Fibroblast of lung (primary cell): ENCODE measurements around the gene FRK. TPM values are rescaled to one million over a fixed set of nuclear protein-coding genes. Genes with fewer than 3 reads are reported as not detected.

Experiments used
- DNase-seq, 2 donors: peaks; one replicate each; pipeline versions ENCODE4 v3.0.0 to v3.0.0-alpha.2; 2010; ENCODE audit warnings: low read depth in 2 of 2
- H2AFZ ChIP-seq: 2 replicates; pipeline ENCODE4 v1.5.1; 2012; ENCODE audit warnings: low read length, control low read depth, inconsistent platforms
- H3K27ac ChIP-seq: 2 replicates; pipeline ENCODE4 v1.5.1; 2011; ENCODE audit warnings: low read length, control low read depth; ENCODE audit not compliant: insufficient read depth
- H3K27me3 ChIP-seq: 2 replicates; pipeline ENCODE4 v1.5.1; 2011; ENCODE audit warnings: mild to moderate bottlenecking, low read length; ENCODE audit not compliant: control insufficient read depth, insufficient read depth
- H3K36me3 ChIP-seq: 2 replicates; pipeline ENCODE4 v1.5.1; 2011; ENCODE audit warnings: low read length; ENCODE audit not compliant: control insufficient read depth, insufficient read depth
- H3K4me1 ChIP-seq: 2 replicates; pipeline ENCODE4 v1.5.1; 2011; ENCODE audit warnings: low read length; ENCODE audit not compliant: control insufficient read depth, insufficient read depth; ENCODE audit errors: extremely low read depth
- H3K4me2 ChIP-seq: 2 replicates; pipeline ENCODE4 v1.5.1; 2011; ENCODE audit warnings: low read length, control low read depth; ENCODE audit not compliant: insufficient read depth; ENCODE audit errors: extremely low read depth
- H3K4me3 ChIP-seq, 4 experiments: fragments of 200-600 bp in 1 of 4; sonication (generic) in 1 of 4; replicated peaks in 1 of 4; 2 replicates each; pipeline ENCODE4 v1.5.1; 2011 to 2016; ENCODE audit warnings: low read length in 4 of 4, low read depth in 3 of 4, mild to moderate bottlenecking in 3 of 4, control low read depth in 2 of 4, inconsistent platforms in 1 of 4, mixed read lengths in 1 of 4; ENCODE audit not compliant: insufficient read depth in 1 of 4; ENCODE audit errors: control extremely low read depth in 1 of 4
- H3K79me2 ChIP-seq: 2 replicates; pipeline ENCODE4 v1.5.1; 2012; ENCODE audit warnings: mild to moderate bottlenecking, low read length, inconsistent platforms; ENCODE audit not compliant: control insufficient read depth, insufficient read depth
- H3K9ac ChIP-seq: 2 replicates; pipeline ENCODE4 v1.5.1; 2011; ENCODE audit warnings: mild to moderate bottlenecking, low read length, control low read depth; ENCODE audit not compliant: insufficient read depth
- H3K9me3 ChIP-seq: 2 replicates; pipeline ENCODE4 v1.5.1; 2012; ENCODE audit warnings: low read depth, low read length; ENCODE audit not compliant: control insufficient read depth, insufficient read depth
- H4K20me1 ChIP-seq: 2 replicates; pipeline ENCODE4 v1.5.1; 2011; ENCODE audit warnings: low read length; ENCODE audit not compliant: control insufficient read depth, insufficient read depth; ENCODE audit errors: extremely low read depth
- EZH2 ChIP-seq: IDR thresholded peaks from 2 replicates; pipeline ENCODE4 v1.5.1; 2012; ENCODE audit warnings: low read length, control low read depth, mild to moderate bottlenecking; ENCODE audit errors: missing control alignments
- polyA plus RNA-seq, 2 donors: library from polyadenylated mRNA; depleted of rRNA in 1 of 2; stranded (reverse) in 1 of 2; unstranded in 1 of 2; fragments of >200 nt; gene quantifications; 2 replicates each; pipeline ENCODE4 v1.2.1, GENCODE V29; 2011 to 2012; ENCODE audit warnings: missing spikeins in 1 of 2
- total RNA-seq: library from RNA; depleted of rRNA; stranded (reverse); fragments of >200 nt; gene quantifications from 2 replicates; pipeline ENCODE4 v1.2.1, GENCODE V29; 2014
- TF ChIP-seq, protein P1 (sequence below), 2 donors: IDR thresholded peaks in 1 of 2; conservative IDR thresholded peaks in 1 of 2; 1 replicate in 1 of 2; 2 replicates in 1 of 2; pipeline ENCODE4 v1.5.1; 2011 to 2012; ENCODE audit warnings: low read length in 2 of 2, control low read depth in 1 of 2, inconsistent platforms in 1 of 2, low read depth in 1 of 2, mild to moderate bottlenecking in 1 of 2

Gene FRK
- total and polyA plus RNA-seq, 2 donors (not counting 1 experiment from before 2014, with no cell fraction given) = 0.18 to 0.33 TPM

DNA sequence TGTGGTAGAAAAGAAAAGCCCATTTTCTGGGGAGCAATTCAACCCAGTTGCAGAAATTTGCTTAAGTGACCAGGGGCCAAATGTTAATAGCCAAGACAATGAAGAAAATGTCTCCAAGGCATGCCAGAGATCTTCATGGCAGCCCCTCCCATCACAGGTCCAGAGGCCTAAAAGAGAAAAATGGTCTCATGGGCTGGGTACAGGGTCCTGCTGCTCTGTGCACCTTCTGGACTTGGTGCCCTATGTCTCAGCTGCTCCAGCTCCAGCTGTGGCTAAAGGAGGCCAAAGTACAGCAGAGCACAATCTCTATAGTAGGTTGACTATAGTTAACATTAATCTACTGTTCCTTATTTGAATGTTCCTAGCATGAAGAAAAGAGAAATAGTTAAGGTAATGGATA, 44.7 kb downstream of the FRK start:
- Histone ChIP-seq H3K4me3 (no peak overlapping the region), H3K9me3 (no peaks in the 10 kb centered on the region), H3K27me3 (no peaks in the 10 kb centered on the region), H3K9ac (no peak overlapping the region), H2AFZ (no peak overlapping the region), H3K4me1 (no peaks in the 10 kb centered on the region), H3K4me2 (no peak overlapping the region), H3K79me2 (no peaks in the 10 kb centered on the region), H4K20me1 (no peaks in the 10 kb centered on the region), H3K36me3 (no peaks in the 10 kb centered on the region), H3K27ac (no peak overlapping the region)
- TF ChIP-seq, protein P1, sequence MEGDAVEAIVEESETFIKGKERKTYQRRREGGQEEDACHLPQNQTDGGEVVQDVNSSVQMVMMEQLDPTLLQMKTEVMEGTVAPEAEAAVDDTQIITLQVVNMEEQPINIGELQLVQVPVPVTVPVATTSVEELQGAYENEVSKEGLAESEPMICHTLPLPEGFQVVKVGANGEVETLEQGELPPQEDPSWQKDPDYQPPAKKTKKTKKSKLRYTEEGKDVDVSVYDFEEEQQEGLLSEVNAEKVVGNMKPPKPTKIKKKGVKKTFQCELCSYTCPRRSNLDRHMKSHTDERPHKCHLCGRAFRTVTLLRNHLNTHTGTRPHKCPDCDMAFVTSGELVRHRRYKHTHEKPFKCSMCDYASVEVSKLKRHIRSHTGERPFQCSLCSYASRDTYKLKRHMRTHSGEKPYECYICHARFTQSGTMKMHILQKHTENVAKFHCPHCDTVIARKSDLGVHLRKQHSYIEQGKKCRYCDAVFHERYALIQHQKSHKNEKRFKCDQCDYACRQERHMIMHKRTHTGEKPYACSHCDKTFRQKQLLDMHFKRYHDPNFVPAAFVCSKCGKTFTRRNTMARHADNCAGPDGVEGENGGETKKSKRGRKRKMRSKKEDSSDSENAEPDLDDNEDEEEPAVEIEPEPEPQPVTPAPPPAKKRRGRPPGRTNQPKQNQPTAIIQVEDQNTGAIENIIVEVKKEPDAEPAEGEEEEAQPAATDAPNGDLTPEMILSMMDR (conservative IDR thresholded peaks at IDR 0.05 in 1 of 2, IDR thresholded peaks at IDR 0.05 in 1 of 2; ENCODE audit: low read depth in 1 of 2, low read length in 2 of 2) = no peak
- no peak for TF ChIP-seq EZH2
- DNase-seq = no peak

DNA sequence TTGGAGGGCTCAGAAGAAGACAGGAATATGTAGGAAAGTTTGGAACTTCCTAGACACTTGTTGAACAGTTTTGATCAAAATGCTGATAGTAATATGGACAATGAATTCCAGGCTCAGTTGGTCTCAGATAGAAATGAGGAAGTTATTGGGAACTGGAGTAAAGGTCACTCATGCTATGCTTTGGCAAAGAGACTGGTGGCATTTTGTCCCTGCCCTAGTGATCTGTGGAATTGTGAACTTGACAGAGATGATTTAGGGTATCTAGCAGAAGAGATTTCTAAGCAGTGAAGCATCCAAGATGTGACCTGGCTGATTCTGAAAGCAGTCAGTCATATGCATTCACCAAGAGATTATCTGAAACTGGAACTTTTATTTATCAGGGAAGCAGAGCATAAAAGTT, 45.1 kb downstream of the FRK start:
- Histone ChIP-seq H3K4me3 (no peak overlapping the region), H3K27ac (no peak overlapping the region), H3K4me1 (no peaks in the 10 kb centered on the region), H3K4me2 (no peak overlapping the region), H3K9ac (no peak overlapping the region), H4K20me1 (no peaks in the 10 kb centered on the region), H3K27me3 (no peaks in the 10 kb centered on the region), H2AFZ (no peak overlapping the region), H3K36me3 (no peaks in the 10 kb centered on the region), H3K79me2 (no peaks in the 10 kb centered on the region), H3K9me3 (no peaks in the 10 kb centered on the region)
- no peak for TF ChIP-seq EZH2
- TF ChIP-seq, protein P1 (conservative IDR thresholded peaks at IDR 0.05 in 1 of 2, IDR thresholded peaks at IDR 0.05 in 1 of 2; ENCODE audit: low read depth in 1 of 2, low read length in 2 of 2) = no peak
- no peak for DNase-seq

DNA sequence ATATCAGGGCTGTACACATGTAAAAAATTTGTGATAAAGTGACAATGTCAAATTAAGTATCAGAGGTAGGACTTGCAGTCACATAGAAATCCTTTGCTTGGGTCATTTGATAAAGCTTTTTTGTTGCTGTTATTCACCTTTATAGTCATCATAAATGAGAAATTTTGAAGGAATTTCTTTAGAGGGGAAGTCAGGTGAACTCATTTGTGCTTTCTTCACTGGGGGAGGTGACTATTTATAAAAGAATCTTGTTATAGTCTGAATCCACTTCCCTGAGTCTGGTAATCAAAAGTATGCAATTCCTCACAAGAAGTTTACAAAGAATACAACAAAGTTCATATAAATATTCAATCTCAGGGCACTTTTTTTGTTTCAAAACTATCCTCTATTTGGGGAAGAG, 47.7 kb downstream of the FRK start:
- Histone ChIP-seq H3K27me3 (no peaks in the 10 kb centered on the region), H3K9me3 (no peaks in the 10 kb centered on the region), H2AFZ (no peak overlapping the region), H4K20me1 (no peaks in the 10 kb centered on the region), H3K36me3 (no peaks in the 10 kb centered on the region), H3K27ac (no peak overlapping the region), H3K4me2 (no peak overlapping the region), H3K79me2 (no peaks in the 10 kb centered on the region), H3K4me1 (peaks cover 2% of the 10 kb centered on the region), H3K9ac (no peak overlapping the region), H3K4me3 (no peak overlapping the region)
- DNase-seq = peak in 1 of 2 donors; percentile 38
- TF ChIP-seq EZH2 = no peak
- TF ChIP-seq, protein P1 (conservative IDR thresholded peaks at IDR 0.05 in 1 of 2, IDR thresholded peaks at IDR 0.05 in 1 of 2; ENCODE audit: low read depth in 1 of 2, low read length in 2 of 2) = no peak
